Head of caudate nucleus (tissue), 42 donors: ENCODE data around the gene BSG.
"Not testable (repeated sequence)": the region's sequence is repeated elsewhere in the genome, so short reads cannot be mapped to it uniquely, and the experiment has no call there.

Experiments
- DNase-seq, 42 donors: peaks; one replicate each; pipeline versions ENCODE4 v3.0.0 to v3.0.0-alpha.2; 2020 to 2021; ENCODE audit warnings: mixed read lengths in 7 of 42
- intact Hi-C: fragments of 100-400 bp; cut with DNase I; formaldehyde crosslinking; loops from one replicate; pipeline ENCODE4 v1.15.0; 2022

BSG gene

GRCh38 chr19:624433-625109, 52.2 kb downstream of the BSG start:
- DNase-seq = no peak
- intact Hi-C loops = no loop called here

- intact Hi-C loops = no loop called here
- DNase-seq = peak in 16 of 42 donors; percentile 36 to 73 (median 58)
Observed at GRCh38 chr19:625257-625656, 52.9 kb downstream of the BSG start.

- DNase-seq, intact Hi-C loops: not testable (repeated sequence)
Observed at GRCh38 chr19:626566-626965, 54.2 kb downstream of the BSG start.

GRCh38 chr19:628168-628567, 55.8 kb downstream of the BSG start:
- intact Hi-C loops = no loop called here
- DNase-seq = peak in 1 of 42 donors; percentile 59

GRCh38 chr19:629515-629914, 57.1 kb downstream of the BSG start:
- DNase-seq, intact Hi-C loops: not testable (repeated sequence)

- no peak for DNase-seq
- intact Hi-C loops = no loop called here
Observed at GRCh38 chr19:629961-630714, 57.7 kb downstream of the BSG start.

GRCh38 chr19:632579-633067, 60.2 kb downstream of the BSG start:
- DNase-seq = no peak

More at GRCh38 chr19:632579-633067, 60.2 kb downstream of the BSG start:
- intact Hi-C loops = no loop called here
